ENCODE results near the gene DLST.

Gene DLST

GRCh38 chr14:74917646-74918081, 35.9 kb downstream of the DLST start:
- no peak for DNase-seq
- Histone ChIP-seq H3K4me3 (ENCODE audit: low read length) (no peak overlapping the region), H3K18ac (ENCODE audit: low read length) (no peak overlapping the region), H3K4me2 (ENCODE audit: low read length) (no peak overlapping the region), H3K79me2 (ENCODE audit: control insufficient read depth, insufficient read depth, low read length) (no peaks in the 10 kb centered on the region), H3K4me1 (ENCODE audit: control insufficient read depth, low read depth, low read length) (no peaks in the 10 kb centered on the region), H3K9ac (ENCODE audit: low read length) (no peak overlapping the region), H3K23ac (ENCODE audit: low read length) (no peak overlapping the region), H3K4ac (ENCODE audit: low read depth, low read length) (no peak overlapping the region), H2AK5ac (ENCODE audit: low read length) (no peak overlapping the region), H2BK15ac (replicated peaks; ENCODE audit: low read depth) (no peak overlapping the region), H3K27me3 (ENCODE audit: insufficient read depth, low read length, poor library complexity) (no peaks in the 10 kb centered on the region), H3K36me3 (ENCODE audit: control insufficient read depth, insufficient read depth, low read length) (no peaks in the 10 kb centered on the region), H3K27ac (ENCODE audit: low read depth, low read length) (no peak overlapping the region), H3K56ac (ENCODE audit: low read length) (peak overlapping the region; percentile 25), H2BK120ac (ENCODE audit: low read depth, low read length) (no peak overlapping the region), H4K5ac (ENCODE audit: low read length) (no peak overlapping the region), H4K8ac (ENCODE audit: low read depth, low read length) (no peak overlapping the region), H3K79me1 (ENCODE audit: low read length) (no peaks in the 10 kb centered on the region), H2BK5ac (ENCODE audit: low read length) (no peak overlapping the region)
- no CpG with 5 or more reads among the region's 13 CpGs for WGBS (ENCODE audit: extremely low coverage, insufficient coverage, low lambda C conversion rate)

- Histone ChIP-seq H3K4me2 (ENCODE audit: low read length) (no peak overlapping the region), H4K8ac (ENCODE audit: low read depth, low read length) (no peak overlapping the region), H3K4me1 (ENCODE audit: control insufficient read depth, low read depth, low read length) (no peaks in the 10 kb centered on the region), H3K4me3 (ENCODE audit: low read length) (no peak overlapping the region), H3K9ac (ENCODE audit: low read length) (no peak overlapping the region), H3K27ac (ENCODE audit: low read depth, low read length) (no peak overlapping the region), H3K36me3 (ENCODE audit: control insufficient read depth, insufficient read depth, low read length) (no peaks in the 10 kb centered on the region), H2BK5ac (ENCODE audit: low read length) (no peak overlapping the region), H3K79me1 (ENCODE audit: low read length) (no peaks in the 10 kb centered on the region), H3K18ac (ENCODE audit: low read length) (no peak overlapping the region), H3K23ac (ENCODE audit: low read length) (no peak overlapping the region), H4K5ac (ENCODE audit: low read length) (no peak overlapping the region), H3K56ac (ENCODE audit: low read length) (no peak overlapping the region), H3K4ac (ENCODE audit: low read depth, low read length) (no peak overlapping the region), H2AK5ac (ENCODE audit: low read length) (no peak overlapping the region), H2BK120ac (ENCODE audit: low read depth, low read length) (no peak overlapping the region), H3K79me2 (ENCODE audit: control insufficient read depth, insufficient read depth, low read length) (no peaks in the 10 kb centered on the region), H3K27me3 (ENCODE audit: insufficient read depth, low read length, poor library complexity) (no peaks in the 10 kb centered on the region), H2BK15ac (replicated peaks; ENCODE audit: low read depth) (no peak overlapping the region)
- DNase-seq, result no peak
- WGBS (ENCODE audit: extremely low coverage, insufficient coverage, low lambda C conversion rate), result no CpG with 5 or more reads among the region's 9 CpGs
Measured at GRCh38 chr14:74918380-74918779, 36.7 kb downstream of the DLST start.

- H3K4me2 ChIP-seq (ENCODE audit: low read length), result no peak overlapping the region
- H3K4me3 ChIP-seq (ENCODE audit: low read length), result no peak overlapping the region
- no peak overlapping the region for H3K27ac ChIP-seq (ENCODE audit: low read depth, low read length)
- H3K23ac ChIP-seq (ENCODE audit: low read length), result no peak overlapping the region
- no peaks in the 10 kb centered on the region for H3K79me1 ChIP-seq (ENCODE audit: low read length)
- no peak overlapping the region for H4K5ac ChIP-seq (ENCODE audit: low read length)
- H3K79me2 ChIP-seq (ENCODE audit: control insufficient read depth, insufficient read depth, low read length), result no peaks in the 10 kb centered on the region
- no peak overlapping the region for H2BK15ac ChIP-seq (replicated peaks; ENCODE audit: low read depth)
- no peaks in the 10 kb centered on the region for H3K27me3 ChIP-seq (ENCODE audit: insufficient read depth, low read length, poor library complexity)
- no peak overlapping the region for H3K4ac ChIP-seq (ENCODE audit: low read depth, low read length)
- no peak for DNase-seq
- no peaks in the 10 kb centered on the region for H3K4me1 ChIP-seq (ENCODE audit: control insufficient read depth, low read depth, low read length)
- no peak overlapping the region for H4K8ac ChIP-seq (ENCODE audit: low read depth, low read length)
- H3K56ac ChIP-seq (ENCODE audit: low read length), result no peak overlapping the region
- H2BK5ac ChIP-seq (ENCODE audit: low read length), result no peak overlapping the region
- no peaks in the 10 kb centered on the region for H3K36me3 ChIP-seq (ENCODE audit: control insufficient read depth, insufficient read depth, low read length)
- H2BK120ac ChIP-seq (ENCODE audit: low read depth, low read length), result no peak overlapping the region
- WGBS (ENCODE audit: extremely low coverage, insufficient coverage, low lambda C conversion rate), result no CpG with 5 or more reads among the region's 22 CpGs
- no peak overlapping the region for H2AK5ac ChIP-seq (ENCODE audit: low read length)
- H3K9ac ChIP-seq (ENCODE audit: low read length), result no peak overlapping the region
- H3K18ac ChIP-seq (ENCODE audit: low read length), result no peak overlapping the region
Measured at GRCh38 chr14:74919421-74920165, 37.9 kb downstream of the DLST start.

GRCh38 chr14:74920281-74920680, 38.6 kb downstream of the DLST start:
- H3K18ac ChIP-seq (ENCODE audit: low read length), result no peak overlapping the region
- H4K8ac ChIP-seq (ENCODE audit: low read depth, low read length), result no peak overlapping the region
- no peak overlapping the region for H3K4me2 ChIP-seq (ENCODE audit: low read length)
- no peaks in the 10 kb centered on the region for H3K4me1 ChIP-seq (ENCODE audit: control insufficient read depth, low read depth, low read length)
- H3K56ac ChIP-seq (ENCODE audit: low read length), result no peak overlapping the region
- DNase-seq, result no peak
- no peaks in the 10 kb centered on the region for H3K27me3 ChIP-seq (ENCODE audit: insufficient read depth, low read length, poor library complexity)
- H2BK5ac ChIP-seq (ENCODE audit: low read length), result no peak overlapping the region
- H3K27ac ChIP-seq (ENCODE audit: low read depth, low read length), result no peak overlapping the region
- no peak overlapping the region for H3K4ac ChIP-seq (ENCODE audit: low read depth, low read length)
- no peaks in the 10 kb centered on the region for H3K79me2 ChIP-seq (ENCODE audit: control insufficient read depth, insufficient read depth, low read length)
- no peak overlapping the region for H3K9ac ChIP-seq (ENCODE audit: low read length)
- H3K79me1 ChIP-seq (ENCODE audit: low read length), result no peaks in the 10 kb centered on the region
- no peak overlapping the region for H2BK120ac ChIP-seq (ENCODE audit: low read depth, low read length)
- no peak overlapping the region for H3K23ac ChIP-seq (ENCODE audit: low read length)
- no peak overlapping the region for H2BK15ac ChIP-seq (replicated peaks; ENCODE audit: low read depth)
- WGBS (ENCODE audit: extremely low coverage, insufficient coverage, low lambda C conversion rate), result no CpG with 5 or more reads among the region's 4 CpGs
- H3K4me3 ChIP-seq (ENCODE audit: low read length), result no peak overlapping the region
- H3K36me3 ChIP-seq (ENCODE audit: control insufficient read depth, insufficient read depth, low read length), result no peaks in the 10 kb centered on the region
- no peak overlapping the region for H2AK5ac ChIP-seq (ENCODE audit: low read length)
- H4K5ac ChIP-seq (ENCODE audit: low read length), result no peak overlapping the region

- Histone ChIP-seq H3K4me2 (ENCODE audit: low read length) (no peak overlapping the region), H2BK15ac (replicated peaks; ENCODE audit: low read depth) (no peak overlapping the region), H3K27me3 (ENCODE audit: insufficient read depth, low read length, poor library complexity) (no peaks in the 10 kb centered on the region), H3K27ac (ENCODE audit: low read depth, low read length) (no peak overlapping the region), H3K4ac (ENCODE audit: low read depth, low read length) (no peak overlapping the region), H3K4me3 (ENCODE audit: low read length) (no peak overlapping the region), H4K8ac (ENCODE audit: low read depth, low read length) (no peak overlapping the region), H2BK5ac (ENCODE audit: low read length) (no peak overlapping the region), H3K56ac (ENCODE audit: low read length) (no peak overlapping the region), H2AK5ac (ENCODE audit: low read length) (no peak overlapping the region), H2BK120ac (ENCODE audit: low read depth, low read length) (no peak overlapping the region), H3K79me2 (ENCODE audit: control insufficient read depth, insufficient read depth, low read length) (no peaks in the 10 kb centered on the region), H3K18ac (ENCODE audit: low read length) (no peak overlapping the region), H3K79me1 (ENCODE audit: low read length) (no peaks in the 10 kb centered on the region), H3K23ac (ENCODE audit: low read length) (no peak overlapping the region), H4K5ac (ENCODE audit: low read length) (no peak overlapping the region), H3K9ac (ENCODE audit: low read length) (no peak overlapping the region), H3K36me3 (ENCODE audit: control insufficient read depth, insufficient read depth, low read length) (no peaks in the 10 kb centered on the region), H3K4me1 (ENCODE audit: control insufficient read depth, low read depth, low read length) (no peaks in the 10 kb centered on the region)
- DNase-seq, result no peak
- no CpG with 5 or more reads among the region's 19 CpGs for WGBS (ENCODE audit: extremely low coverage, insufficient coverage, low lambda C conversion rate)
Measured at GRCh38 chr14:74921053-74921620, 39.4 kb downstream of the DLST start.

All from mesendoderm (in vitro differentiated cells).